GM19035 (cell line): ENCODE data around the gene RTL9.
"Not testable (repeated sequence)": the region's sequence is repeated elsewhere in the genome, so short reads cannot be mapped to it uniquely, and the experiment has no call there.

Experiments
- ATAC-seq: cut with Tn5 transposase; IDR thresholded peaks from one replicate; pipeline ENCODE4 v1.9.1; 2021; ENCODE audit not compliant: unreplicated experiment

RTL9 gene

DNA sequence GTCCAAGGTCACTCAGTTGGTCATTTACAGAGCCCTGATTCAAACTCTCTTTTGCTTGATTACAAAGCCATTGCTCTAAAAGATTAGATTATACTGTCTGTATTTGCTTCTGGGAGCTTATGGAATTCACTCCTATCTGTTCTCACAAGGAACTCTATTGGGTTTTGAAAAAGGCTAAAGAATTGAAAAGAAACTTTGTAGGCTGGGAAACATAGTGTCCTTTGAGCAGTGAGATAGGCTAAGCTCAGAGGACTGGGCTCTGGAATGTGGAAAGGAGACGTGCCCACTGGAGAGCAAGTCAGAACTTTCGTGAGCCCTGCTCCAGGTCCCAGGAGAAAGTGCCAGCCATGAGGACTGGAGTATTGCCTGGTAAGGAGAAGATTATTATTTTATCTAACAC lies at the start of gene RTL9:
Gene RTL9 (plus strand): TSS at position 301 of the 400 bp plus-strand sequence. CDS start 91,770 bp downstream, outside the sequence.
- ATAC-seq: no peak

DNA sequence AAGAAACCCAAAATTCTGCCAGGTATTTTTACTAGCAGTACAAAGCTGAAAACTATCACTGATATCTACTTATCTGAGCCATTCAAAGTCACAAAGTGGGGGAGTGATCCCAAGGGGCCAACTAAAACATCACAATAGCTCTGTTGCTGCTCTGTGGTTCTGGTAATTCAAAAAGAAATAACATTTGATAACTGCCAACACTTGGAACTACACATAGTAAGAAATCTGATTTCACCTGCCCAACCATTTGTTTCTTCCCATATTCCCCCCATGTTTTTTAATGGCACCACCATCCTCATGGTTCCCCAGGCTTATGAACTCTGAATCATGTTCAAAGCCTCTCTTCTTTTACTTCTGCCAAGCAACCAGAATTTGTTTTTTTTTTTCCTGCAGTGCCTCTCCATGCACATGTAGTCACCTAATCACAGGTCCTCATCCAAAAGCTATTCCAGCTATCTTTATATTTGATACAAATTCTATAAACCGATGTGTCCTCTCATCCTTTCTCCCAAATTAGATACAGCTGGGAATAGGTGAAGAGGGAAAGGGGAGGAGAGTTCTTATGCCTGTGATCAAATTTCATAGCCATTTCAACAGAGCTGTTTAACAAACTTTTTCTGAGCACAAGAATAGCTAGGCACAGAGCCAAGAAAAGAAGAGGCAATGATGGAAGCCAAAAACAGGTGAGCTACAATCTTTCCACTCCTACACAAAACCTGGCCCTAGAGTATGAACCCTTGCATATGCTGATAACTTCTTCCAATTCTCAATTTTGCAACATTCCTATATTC lies 48.5 kb upstream of the RTL9 start:
- ATAC-seq: no peak

DNA sequence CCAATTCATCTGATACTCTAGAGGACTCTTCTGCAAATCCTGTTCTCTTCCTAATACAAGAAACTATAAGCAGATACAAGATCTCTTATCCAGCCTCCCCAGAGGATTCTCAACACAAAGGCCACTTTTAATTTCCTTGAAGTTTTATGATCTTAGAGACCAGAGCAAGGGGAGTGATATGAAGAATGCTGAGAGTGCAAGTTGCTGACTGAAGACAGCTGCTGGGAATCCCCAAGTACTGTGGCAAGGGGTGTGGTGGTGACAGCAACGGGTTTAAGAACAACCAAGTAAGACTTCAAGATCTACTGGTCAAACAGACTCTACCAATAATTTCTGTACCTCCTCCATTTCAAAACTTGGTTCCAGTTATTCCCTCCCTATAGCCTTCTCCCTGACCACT lies 47.8 kb upstream of the RTL9 start:
- ATAC-seq: peak; percentile 87

GRCh38 chrX:110311437-110312230 lies 47.0 kb upstream of the RTL9 start:
- no peak for ATAC-seq

GRCh38 chrX:110315551-110315950 lies 43.1 kb upstream of the RTL9 start:
- no peak for ATAC-seq

- ATAC-seq: no peak
Measured at GRCh38 chrX:110316351-110317060, 42.1 kb upstream of the RTL9 start.

- ATAC-seq: peak; percentile 21
Measured at GRCh38 chrX:110317061-110317819, 41.4 kb upstream of the RTL9 start.

- peak; percentile 73 for ATAC-seq
Measured at GRCh38 chrX:110317820-110318663, 40.6 kb upstream of the RTL9 start, which contains the start of gene AMMECR1. TSS of gene AMMECR1 (minus strand) at chrX:110318085. CDS start at chrX:110318071, 14 bp downstream.

GRCh38 chrX:110318664-110318968 lies 40.0 kb upstream of the RTL9 start:
- no peak for ATAC-seq

GRCh38 chrX:110320381-110320987 lies 38.2 kb upstream of the RTL9 start:
- ATAC-seq: no peak

- ATAC-seq: no peak
Measured at GRCh38 chrX:110321081-110321480, 37.6 kb upstream of the RTL9 start.

DNA sequence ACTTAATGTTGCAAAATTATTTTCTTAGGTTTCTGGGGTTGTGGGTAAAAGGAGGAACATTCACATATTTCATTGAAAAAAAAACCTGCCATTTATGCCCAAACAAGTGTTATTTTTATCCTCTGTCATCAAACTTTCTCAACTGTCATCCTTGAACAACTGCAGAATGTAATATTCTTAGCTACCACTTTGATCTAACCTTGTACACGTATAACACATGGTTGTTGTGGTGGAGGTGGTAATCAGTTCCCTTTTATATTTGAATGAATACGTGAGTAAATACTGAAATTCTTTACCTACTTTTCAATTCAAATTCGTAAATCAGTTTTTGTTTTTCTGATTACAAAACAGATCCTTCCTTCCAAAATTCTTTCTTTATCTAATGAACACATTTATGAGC lies 37.0 kb upstream of the RTL9 start:
- no peak for ATAC-seq

DNA sequence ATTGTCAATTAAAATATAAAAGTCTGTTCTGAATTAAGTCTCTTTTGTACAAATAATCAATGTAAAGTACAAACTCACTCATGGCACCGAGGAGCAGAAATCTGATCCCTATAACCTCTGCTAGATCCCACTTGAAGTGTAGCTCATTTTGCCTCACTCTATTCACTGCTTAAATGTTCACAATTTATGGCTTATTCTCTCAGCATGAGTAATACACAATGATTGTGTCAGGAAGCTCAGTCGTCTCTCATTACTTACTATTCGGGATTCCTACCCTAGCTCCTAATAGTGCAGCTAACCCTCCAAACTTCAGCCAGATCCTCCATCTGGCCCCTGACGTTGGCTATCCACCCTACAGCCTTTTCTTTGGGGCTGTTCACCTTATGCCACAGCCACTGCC lies 36.0 kb upstream of the RTL9 start:
- no peak for ATAC-seq

DNA sequence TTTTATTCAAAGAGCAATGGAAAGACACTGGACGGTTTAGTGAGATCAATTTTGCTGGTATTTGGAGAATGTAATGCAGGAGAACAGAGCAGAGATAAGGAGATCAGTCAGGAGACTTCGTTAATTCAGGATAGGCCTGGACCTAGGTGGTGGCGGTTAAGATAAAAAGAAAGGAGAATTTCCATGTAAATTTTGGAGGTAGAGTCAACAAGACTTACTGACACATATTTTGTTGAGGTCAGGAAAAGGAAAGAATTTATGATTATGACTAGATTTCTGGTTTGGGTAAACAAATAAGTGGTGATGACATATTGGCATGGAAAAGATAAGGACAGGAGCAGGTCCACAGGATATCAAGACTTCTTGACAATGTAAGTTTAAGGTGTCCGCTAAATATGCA lies 31.9 kb upstream of the RTL9 start:
- ATAC-seq: no peak

DNA sequence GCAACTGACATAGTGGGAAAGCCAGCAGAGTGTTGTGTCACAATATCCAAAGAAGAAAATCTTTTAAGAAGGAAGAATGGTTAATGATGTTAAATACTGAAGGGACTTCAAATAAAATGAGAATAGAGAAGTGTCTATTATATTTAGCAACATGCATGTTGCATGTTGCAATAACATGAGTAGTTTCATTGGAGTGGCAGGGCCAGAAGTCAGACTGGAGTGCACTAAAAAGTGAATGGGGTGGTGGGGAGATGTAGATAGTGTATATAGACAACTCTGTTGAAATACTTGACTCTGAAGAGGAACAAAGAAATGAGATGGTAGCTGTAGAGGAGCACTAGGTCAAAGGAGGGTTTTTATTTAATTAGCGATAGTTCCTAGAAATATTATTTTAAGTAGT lies 31.3 kb upstream of the RTL9 start:
- ATAC-seq: no peak

- not testable (repeated sequence) for ATAC-seq
Measured at GRCh38 chrX:110328613-110329012, 30.0 kb upstream of the RTL9 start.

- no peak for ATAC-seq
Measured at GRCh38 chrX:110331444-110332030, 27.1 kb upstream of the RTL9 start.

DNA sequence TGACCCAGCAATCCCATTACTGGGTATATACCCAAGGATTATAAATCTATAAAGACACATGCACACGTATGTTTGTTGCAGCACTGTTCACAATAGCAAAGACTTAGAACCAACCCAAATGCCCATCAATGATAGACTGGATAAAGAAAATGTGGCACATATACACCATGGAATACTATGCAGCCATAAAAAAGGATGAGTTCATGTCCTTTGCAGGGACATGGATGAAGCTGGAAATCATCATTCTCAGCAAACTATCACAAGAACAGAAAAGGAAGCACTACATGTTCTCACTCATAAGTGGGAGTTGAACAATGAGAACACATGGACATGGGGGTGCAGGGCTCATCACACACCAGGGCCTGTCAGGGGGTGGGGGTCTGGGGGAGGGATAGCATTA lies 25.2 kb upstream of the RTL9 start:
- ATAC-seq: not testable (repeated sequence)

GRCh38 chrX:110338935-110339334 lies 19.7 kb upstream of the RTL9 start:
- ATAC-seq: no peak
